GM12873 (cell line): ENCODE data around the gene FARP1.

Source experiments
- TF ChIP-seq, protein P1 (sequence below): IDR thresholded peaks from 2 replicates; pipeline ENCODE4 v1.5.1; 2012; ENCODE audit warnings: low read depth, mild to moderate bottlenecking, moderate library complexity, low read length, control low read depth; ENCODE audit not compliant: insufficient read depth; ENCODE audit errors: missing control alignments

Gene FARP1

DNA sequence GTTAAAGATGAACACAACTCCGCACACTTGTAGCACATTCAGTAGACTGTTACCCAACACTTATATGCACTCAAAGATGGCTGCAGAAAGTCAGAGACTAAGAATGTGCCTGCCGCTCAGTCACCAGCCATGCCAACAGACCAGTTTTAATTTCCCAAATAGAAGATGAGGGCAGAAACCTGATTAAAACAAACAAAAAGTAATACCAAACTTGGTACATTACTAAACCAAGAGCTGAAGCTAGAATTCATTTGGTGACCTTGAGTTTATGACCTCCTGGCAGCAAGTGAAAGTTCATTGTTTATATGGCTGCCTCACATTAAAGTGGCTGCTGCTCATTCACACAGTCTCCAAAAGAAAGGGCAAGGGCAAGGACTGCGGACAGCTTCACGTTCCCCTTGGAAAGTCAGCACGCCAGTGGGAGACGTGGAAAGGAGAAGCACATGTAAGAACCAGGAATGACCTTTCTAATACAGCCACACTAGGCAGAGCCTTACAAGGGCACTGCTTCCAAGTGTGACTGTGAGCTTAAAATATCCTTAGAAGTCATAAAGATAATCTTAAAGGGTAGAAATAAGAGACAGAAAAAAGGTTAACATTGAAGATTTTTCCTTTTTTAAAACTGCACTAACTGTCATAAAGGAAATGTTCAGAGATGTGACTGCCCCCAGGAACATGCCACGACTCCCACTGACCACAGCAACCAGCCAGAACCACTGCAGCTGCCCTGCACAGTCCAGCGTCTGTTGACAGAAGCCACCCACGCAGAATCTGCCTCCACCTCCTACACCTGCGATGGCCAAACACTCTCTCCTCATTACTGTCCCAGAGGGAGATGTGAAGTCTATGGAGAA, 360.5 kb downstream of the FARP1 start:
- TF ChIP-seq, protein P1, sequence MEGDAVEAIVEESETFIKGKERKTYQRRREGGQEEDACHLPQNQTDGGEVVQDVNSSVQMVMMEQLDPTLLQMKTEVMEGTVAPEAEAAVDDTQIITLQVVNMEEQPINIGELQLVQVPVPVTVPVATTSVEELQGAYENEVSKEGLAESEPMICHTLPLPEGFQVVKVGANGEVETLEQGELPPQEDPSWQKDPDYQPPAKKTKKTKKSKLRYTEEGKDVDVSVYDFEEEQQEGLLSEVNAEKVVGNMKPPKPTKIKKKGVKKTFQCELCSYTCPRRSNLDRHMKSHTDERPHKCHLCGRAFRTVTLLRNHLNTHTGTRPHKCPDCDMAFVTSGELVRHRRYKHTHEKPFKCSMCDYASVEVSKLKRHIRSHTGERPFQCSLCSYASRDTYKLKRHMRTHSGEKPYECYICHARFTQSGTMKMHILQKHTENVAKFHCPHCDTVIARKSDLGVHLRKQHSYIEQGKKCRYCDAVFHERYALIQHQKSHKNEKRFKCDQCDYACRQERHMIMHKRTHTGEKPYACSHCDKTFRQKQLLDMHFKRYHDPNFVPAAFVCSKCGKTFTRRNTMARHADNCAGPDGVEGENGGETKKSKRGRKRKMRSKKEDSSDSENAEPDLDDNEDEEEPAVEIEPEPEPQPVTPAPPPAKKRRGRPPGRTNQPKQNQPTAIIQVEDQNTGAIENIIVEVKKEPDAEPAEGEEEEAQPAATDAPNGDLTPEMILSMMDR, result no peak

DNA sequence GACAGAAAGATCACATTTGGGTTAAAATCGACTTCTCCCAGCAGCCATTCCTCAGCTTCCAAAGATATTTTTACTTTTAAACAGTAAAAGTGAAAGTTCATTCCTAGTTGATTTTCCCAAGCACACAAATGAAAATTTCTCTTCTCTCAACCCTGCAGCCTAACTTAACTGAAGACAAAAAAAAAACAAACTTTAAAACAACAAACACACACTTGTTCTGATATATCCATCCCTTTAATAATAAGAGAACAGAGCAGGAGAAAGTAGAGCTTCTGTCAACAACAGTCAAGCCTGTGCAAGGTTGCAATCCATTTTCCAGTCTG, 361.1 kb downstream of the FARP1 start:
- TF ChIP-seq, protein P1, result no peak

DNA sequence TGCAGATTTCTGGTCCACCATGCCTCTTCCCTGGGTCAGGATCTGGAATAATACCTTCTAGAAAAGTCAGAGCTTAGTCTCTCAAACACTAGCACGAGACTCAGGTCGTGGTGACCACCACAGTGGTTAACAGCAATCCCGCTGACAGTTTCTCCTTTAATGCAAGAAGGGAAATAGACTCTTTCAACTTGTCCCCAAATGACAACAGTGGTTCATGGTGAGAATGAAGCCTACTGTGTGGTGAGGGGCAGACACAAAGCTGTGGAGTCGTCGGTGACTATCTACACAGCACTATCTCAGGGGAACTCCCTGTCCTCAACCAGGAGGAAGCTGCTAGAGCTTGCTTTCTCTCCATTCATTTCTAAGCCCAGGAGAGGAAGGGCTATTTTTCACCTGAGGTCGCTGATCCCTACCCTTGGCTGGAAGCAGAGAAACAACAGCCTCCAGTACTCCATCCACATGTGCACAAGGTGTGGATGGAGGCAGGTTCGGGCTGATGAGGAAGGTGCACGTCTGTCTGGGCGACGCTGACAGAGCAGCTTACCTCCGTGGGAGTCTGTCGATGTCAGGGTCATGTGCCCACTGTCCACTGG, 361.6 kb downstream of the FARP1 start:
- TF ChIP-seq, protein P1, result no peak
